Mesodermal cell (in vitro differentiated cells): ENCODE data around the gene LMBRD2. TPM values are rescaled to one million over a fixed set of nuclear protein-coding genes. Genes with fewer than 3 reads are reported as not detected.
"Not testable (repeated sequence)": the region's sequence is repeated elsewhere in the genome, so short reads cannot be mapped to it uniquely, and the experiment has no call there.

Experiments used
- H3K27ac ChIP-seq: 2 replicates; pipeline ENCODE4 v1.7.0; 2013; ENCODE audit warnings: mild to moderate bottlenecking, low read depth, low read length, moderate library complexity; ENCODE audit not compliant: severe bottlenecking
- H3K36me3 ChIP-seq: 2 replicates; pipeline ENCODE4 v1.7.1; 2013; ENCODE audit warnings: mild to moderate bottlenecking, low read length, moderate library complexity; ENCODE audit not compliant: control insufficient read depth, insufficient read depth
- H3K4me1 ChIP-seq: one replicate; pipeline ENCODE4 v1.7.1; 2013; ENCODE audit warnings: mild to moderate bottlenecking, low read length; ENCODE audit not compliant: insufficient read depth, control insufficient read depth, poor library complexity, severe bottlenecking
- H3K4me3 ChIP-seq: 2 replicates; pipeline ENCODE4 v1.7.0; 2013; ENCODE audit warnings: low read length, control low read depth, mild to moderate bottlenecking; ENCODE audit not compliant: insufficient read depth, poor library complexity, severe bottlenecking; ENCODE audit errors: extremely low read depth
- H3K9me3 ChIP-seq: 2 replicates; pipeline ENCODE4 v1.7.1; 2013; ENCODE audit warnings: mild to moderate bottlenecking, low read length, moderate library complexity; ENCODE audit not compliant: control insufficient read depth
- WGBS, 2 experiments: methylation state at CpG; one replicate each; pipeline ENCODE4 v1.1.5; 2013; ENCODE audit warnings: missing lambda C conversion rate in 2 of 2; ENCODE audit not compliant: insufficient coverage in 2 of 2; 5-methylcytosine and 5-hydroxymethylcytosine counted together
- polyA plus RNA-seq, 2 experiments: library from polyadenylated mRNA; stranded (reverse); fragments of 50-300 nt; gene quantifications; one replicate each; pipeline ENCODE4 v1.2.3, GENCODE V29; 2013

LMBRD2 gene
- polyA plus RNA-seq (2013, experiment 1 of 2) = 5.2 TPM
- 7.6 TPM for polyA plus RNA-seq (2013, experiment 2 of 2)

DNA sequence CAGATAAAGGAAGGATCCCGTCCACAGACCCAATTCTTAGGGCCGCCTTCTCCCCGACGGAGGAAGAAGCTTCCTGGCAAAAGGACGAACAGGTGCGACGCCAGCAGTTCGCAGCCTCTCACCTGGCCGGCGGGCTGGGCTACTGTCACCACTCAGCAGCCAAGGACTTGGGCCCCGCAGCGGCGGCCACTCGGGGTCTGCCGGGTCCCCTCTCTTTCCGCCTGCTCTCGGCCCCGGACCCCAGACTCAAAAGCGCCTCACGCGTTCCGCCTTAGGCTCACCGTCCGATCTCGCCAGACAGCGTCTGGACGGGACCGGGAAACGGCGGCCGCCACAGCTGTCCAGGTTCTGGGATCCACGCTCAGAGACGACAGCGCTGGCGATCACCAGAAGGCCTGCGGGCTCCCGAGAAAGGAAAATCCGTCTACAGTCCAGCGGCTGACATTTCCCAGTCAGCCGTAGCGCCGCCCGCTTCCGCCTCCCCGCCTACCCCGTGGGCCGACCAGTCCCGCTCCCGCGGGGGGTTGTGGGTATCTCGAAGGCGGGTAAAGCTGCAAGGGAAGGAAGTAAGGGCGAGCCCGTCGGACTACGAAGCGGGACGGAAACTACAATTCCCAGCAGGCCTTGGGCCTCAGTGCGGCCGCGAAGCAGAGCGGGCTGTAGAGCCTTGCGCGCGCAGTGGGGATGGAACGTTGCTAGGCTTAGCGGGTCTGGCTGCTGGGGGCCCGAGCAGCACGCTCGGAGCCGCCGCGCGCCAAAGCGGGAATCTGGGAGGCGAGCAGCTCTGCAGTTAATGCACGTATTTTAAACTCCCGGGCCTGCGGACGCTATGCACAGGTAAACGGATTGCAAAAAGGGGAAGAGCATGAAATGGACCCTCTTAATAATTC lies at the start of gene LMBRD2, which contains the start of gene SKP2:
TSS of gene LMBRD2 (minus strand) at position 454 of the 890 bp plus-strand sequence. CDS start 8,538 bp downstream, outside the sequence.
TSS of gene SKP2 (plus strand) at position 678 of the 890 bp plus-strand sequence. CDS start at position 830, 152 bp downstream.
- Histone ChIP-seq H3K27ac (peak within 1 kb of the TSS; percentile 61), H3K9me3 (no peaks in the 10 kb centered on the region)
- 0% methylated on average over 69 to 76 of the region's 81 CpGs for WGBS, 2 experiments

DNA sequence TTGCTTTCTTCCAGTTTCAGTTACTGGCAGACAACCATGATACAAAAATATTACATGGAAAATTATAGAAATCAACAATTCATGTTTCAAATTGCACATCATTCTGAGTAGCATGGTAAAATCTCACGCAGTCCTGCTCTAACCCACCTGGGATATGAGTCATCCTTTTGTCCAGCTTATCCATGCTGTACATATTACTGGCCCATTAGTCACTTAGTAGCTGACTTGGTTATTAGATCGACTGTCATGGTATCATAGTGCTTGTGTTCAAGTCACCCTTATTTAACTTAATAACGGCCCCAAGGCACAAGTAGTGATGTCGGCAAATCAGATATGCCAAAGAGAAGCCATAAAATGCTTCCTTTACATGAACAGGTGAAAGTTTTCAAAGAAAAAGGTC lies 48.8 kb upstream of the LMBRD2 start:
- H3K9me3 ChIP-seq = no peaks in the 10 kb centered on the region
- no peak overlapping the region for H3K4me3 ChIP-seq
- H3K4me1 ChIP-seq = no peaks in the 10 kb centered on the region
- peaks cover 21% of the 10 kb centered on the region for H3K36me3 ChIP-seq
- no peak overlapping the region for H3K27ac ChIP-seq
- WGBS, 2 experiments = 100% methylated on average over 2 to 3 of the region's 4 CpGs

More for the DNA sequence above, at the start of gene LMBRD2, which contains the start of gene SKP2:
- peaks cover 15% of the 10 kb centered on the region for H3K4me1 ChIP-seq
- H3K36me3 ChIP-seq = peaks cover 26% of the 10 kb centered on the region
- H3K4me3 ChIP-seq = peak within 1 kb of the TSS; percentile 82

DNA sequence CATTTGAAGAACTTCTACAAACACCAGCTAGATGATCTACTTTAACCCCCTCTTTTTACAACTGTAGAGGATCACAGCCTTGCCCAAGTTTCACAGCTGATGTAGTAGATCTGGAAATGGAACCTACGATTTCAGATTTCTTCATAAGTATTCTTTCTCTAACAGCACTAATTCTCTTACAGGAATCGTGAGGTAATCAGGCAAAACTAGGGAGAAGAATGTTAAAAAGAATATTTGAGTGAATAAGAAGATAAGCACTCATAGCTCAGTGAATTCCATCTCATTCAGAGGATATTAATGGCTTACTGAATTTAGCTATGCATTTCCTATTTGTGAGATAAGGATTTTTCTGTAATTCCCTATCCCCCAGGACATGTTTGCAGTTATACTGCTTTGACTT lies 47.9 kb upstream of the LMBRD2 start:
- Histone ChIP-seq H3K9me3 (no peaks in the 10 kb centered on the region), H3K4me3 (no peak overlapping the region), H3K27ac (no peak overlapping the region), H3K4me1 (no peaks in the 10 kb centered on the region), H3K36me3 (peaks cover 24% of the 10 kb centered on the region)
- WGBS, 2 experiments = no CpG with 5 or more reads among the region's 2 CpGs

DNA sequence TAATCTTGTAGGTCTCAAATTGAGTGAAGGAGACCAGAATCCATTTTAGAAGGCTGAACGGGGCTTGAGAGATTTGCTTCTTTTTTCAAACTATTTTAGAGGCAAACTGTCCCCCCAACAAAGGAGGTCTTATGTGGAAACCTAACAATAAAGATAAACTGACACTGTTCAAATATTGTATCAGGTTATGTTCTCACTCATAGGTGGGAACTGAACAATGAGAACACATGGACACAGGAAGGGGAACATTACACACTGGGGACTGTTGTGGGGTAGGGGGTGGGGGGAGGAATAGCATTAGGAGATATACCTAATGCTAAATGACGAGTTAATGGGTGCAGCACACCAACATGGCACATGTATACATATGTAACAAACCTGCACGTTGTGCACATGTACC lies 47.1 kb upstream of the LMBRD2 start:
- 80 to 100% methylated on average over 1 of the region's 3 CpGs for WGBS, 2 experiments
- H3K9me3 ChIP-seq, H3K4me3 ChIP-seq, H3K4me1 ChIP-seq, H3K27ac ChIP-seq: not testable (repeated sequence)
- H3K36me3 ChIP-seq = peaks cover 24% of the 10 kb centered on the region

DNA sequence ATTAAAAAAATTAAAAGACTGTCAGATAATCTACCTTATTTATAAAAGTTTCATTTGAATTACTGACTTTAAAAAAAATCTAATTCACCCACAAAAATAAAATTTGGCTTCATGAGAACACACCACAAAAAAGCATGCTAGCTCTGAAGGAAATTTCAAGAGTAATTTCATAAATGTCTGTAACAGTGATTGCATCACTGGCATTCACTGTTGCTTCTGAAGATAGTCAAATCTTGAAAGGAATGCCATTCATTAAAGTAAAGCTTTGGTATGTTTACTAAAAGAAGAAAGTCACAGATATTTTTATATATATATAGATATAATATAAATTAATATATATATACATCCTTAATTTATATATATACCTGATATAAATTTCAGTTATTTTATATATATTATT lies 46.6 kb upstream of the LMBRD2 start:
- no peaks in the 10 kb centered on the region for H3K4me1 ChIP-seq
- H3K27ac ChIP-seq = no peak overlapping the region
- peaks cover 24% of the 10 kb centered on the region for H3K36me3 ChIP-seq

GRCh38 chr5:36193746-36194145 lies 42.1 kb upstream of the LMBRD2 start:
- H3K9me3 ChIP-seq = peaks cover 3% of the 10 kb centered on the region

More for the DNA sequence above, 46.6 kb upstream of the LMBRD2 start:
- H3K4me3 ChIP-seq = no peak overlapping the region
- H3K9me3 ChIP-seq = no peaks in the 10 kb centered on the region

DNA sequence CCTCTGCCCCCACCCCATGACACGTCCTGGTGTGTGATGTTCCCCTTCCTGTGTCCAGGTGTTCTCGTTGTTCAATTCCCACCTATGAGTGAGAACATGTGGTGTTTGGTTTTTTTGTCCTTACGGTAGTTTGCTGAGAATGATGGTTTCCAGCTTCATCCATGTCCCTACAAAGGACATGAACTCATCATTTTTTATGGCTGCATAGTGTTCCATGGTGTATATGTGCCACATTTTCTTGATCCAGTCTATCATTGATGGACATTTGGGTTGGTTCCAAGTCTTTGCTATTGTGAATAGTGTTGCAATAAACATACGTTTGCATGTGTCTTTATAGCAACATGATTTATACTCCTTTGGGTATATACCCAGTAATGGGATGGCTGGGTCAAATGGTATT lies 32.7 kb upstream of the LMBRD2 start:
- H3K4me3 ChIP-seq, H3K9me3 ChIP-seq, H3K4me1 ChIP-seq, H3K27ac ChIP-seq: not testable (repeated sequence)
- no CpG with 5 or more reads among the region's 4 CpGs for WGBS, 2 experiments
- peaks cover 38% of the 10 kb centered on the region for H3K36me3 ChIP-seq

More at GRCh38 chr5:36193746-36194145, 42.1 kb upstream of the LMBRD2 start:
- Histone ChIP-seq H3K27ac (no peak overlapping the region), H3K4me1 (no peaks in the 10 kb centered on the region), H3K36me3 (peaks cover 40% of the 10 kb centered on the region), H3K4me3 (no peak overlapping the region)
- 90% methylated on average over 2 of the region's 5 CpGs; no CpG with 5 or more reads in 1 of the 2 experiments for WGBS, 2 experiments

- Histone ChIP-seq H3K4me3 (no peak overlapping the region), H3K36me3 (peaks cover 58% of the 10 kb centered on the region), H3K9me3 (no peaks in the 10 kb centered on the region), H3K27ac (no peak overlapping the region), H3K4me1 (no peaks in the 10 kb centered on the region)
- 86 to 100% methylated on average over 1 of the region's 2 CpGs for WGBS, 2 experiments
Observed at GRCh38 chr5:36181774-36182173, 30.1 kb upstream of the LMBRD2 start.

DNA sequence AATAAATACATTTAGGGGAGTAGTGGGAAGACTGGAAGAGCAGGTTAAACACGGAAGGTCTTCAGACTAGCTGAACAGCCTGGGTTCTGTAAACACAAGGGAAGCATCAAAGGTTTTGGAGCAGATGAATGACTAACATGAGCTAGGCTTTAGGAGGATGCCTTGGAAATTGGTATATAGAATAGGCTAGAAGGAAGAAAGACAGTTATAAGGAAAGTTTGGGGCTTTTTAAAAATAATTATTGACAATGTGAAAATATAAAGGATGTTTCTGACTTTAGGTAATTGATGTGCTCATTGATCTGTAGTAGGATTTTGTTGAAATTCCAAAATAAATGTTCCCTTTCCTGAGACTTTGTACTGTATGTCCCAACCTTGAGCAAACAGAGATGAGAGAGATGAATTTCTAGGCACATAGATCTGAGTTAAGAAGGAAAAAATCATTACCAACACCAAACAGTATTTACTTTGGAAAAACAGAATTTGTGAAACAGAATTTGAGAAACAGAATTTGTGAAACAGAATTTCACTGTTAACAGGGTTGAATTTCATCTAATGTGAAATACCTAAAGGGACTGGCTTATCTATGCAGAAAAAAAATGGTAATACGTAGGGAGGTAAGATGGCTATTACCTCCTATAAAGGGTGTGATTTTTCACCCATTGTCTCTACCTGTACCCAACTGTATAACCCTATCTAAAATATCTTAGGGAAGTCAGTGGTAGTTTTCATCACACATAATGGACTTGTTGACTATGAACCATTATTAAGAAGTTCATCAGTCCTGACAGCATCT lies 29.1 kb upstream of the LMBRD2 start:
- WGBS, 2 experiments = 89 to 100% methylated on average over 1 of the region's 2 CpGs
- Histone ChIP-seq H3K4me3 (no peak overlapping the region), H3K9me3 (no peaks in the 10 kb centered on the region), H3K27ac (no peak overlapping the region), H3K36me3 (peaks cover 58% of the 10 kb centered on the region), H3K4me1 (no peaks in the 10 kb centered on the region)

DNA sequence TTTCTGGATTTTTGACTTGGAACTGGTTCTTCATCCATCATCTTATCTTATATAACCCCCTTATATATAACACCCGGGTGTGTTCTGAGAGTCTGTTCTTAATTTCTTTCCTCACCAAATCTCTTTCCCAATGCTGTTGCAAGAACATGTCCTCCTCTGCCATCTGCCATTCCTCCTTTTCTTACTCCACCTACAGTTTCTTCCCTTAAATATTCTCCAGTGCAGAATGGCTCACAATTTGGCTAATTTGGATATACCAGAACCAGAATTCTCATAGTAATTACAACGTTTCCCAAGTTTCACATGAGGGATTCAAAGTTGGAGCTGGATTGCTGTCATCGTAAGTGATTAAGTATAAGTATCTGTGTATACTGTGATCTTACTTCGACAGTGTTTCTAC lies 28.3 kb upstream of the LMBRD2 start:
- H3K4me1 ChIP-seq = no peaks in the 10 kb centered on the region
- no peaks in the 10 kb centered on the region for H3K9me3 ChIP-seq
- H3K36me3 ChIP-seq = peaks cover 62% of the 10 kb centered on the region
- 88 to 93% methylated on average over 1 of the region's 4 CpGs for WGBS, 2 experiments
- H3K27ac ChIP-seq = no peak overlapping the region
- H3K4me3 ChIP-seq = no peak overlapping the region
